GDM1 (cell line): Measurements from ENCODE around the gene C1orf52.

ENCODE experiments used
- DNase-seq: peaks from one replicate; lab custom pipeline; 2025; lab: John Stamatoyannopoulos, UW

C1orf52 gene

GRCh38 chr1:85230305-85230977 lies 29.0 kb downstream of the C1orf52 start:
- no peak for DNase-seq

DNA sequence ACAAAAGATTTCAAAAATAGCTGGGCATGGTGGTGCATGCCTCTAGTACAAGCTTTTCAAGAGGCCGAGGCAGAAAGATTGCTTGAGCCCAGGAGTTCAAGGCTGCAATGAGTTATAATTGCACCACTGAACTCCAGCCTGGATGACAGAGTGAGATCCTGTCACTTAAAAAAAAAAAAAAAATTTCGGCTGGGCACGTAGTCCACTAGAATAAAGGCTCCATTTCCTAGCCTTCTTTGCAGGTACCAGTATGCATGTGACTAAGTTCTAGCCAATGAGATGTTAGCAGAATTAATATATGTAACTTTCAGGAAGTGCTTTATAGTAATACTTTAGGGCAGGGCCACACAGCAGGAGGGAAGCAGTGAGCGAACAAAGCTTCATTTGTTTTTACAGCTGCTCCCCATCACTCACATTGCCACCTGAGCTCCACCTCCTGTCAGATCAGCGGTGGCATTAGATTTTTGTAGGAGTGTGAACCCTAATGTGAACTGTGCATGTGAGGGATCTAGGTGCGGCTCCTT lies 29.8 kb downstream of the C1orf52 start:
- DNase-seq: no peak

GRCh38 chr1:85228972-85229371 lies 30.5 kb downstream of the C1orf52 start:
- DNase-seq: no peak

- no peak for DNase-seq
Observed at GRCh38 chr1:85225624-85226380, 33.7 kb downstream of the C1orf52 start.

GRCh38 chr1:85224734-85225623 lies 34.5 kb downstream of the C1orf52 start:
- DNase-seq: no peak

DNA sequence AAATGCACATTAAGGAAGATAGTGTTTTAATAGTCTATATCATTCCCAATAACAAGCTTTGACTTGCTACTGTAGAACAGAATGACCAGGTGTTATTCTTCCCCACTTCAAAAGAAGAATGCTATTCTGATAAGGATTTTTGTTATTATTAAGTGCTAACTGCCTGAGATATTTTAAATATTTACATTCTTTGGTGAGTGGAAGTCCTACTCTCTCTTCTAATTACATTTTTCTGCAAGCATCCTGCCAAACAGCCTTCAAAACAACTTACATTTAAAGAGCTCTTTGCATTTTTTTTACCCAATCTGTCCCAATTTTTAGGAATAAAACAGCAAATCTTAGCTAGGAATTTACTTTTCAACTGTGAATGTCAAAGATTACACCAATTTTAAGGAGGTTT lies 35.2 kb downstream of the C1orf52 start:
- no peak for DNase-seq

DNA sequence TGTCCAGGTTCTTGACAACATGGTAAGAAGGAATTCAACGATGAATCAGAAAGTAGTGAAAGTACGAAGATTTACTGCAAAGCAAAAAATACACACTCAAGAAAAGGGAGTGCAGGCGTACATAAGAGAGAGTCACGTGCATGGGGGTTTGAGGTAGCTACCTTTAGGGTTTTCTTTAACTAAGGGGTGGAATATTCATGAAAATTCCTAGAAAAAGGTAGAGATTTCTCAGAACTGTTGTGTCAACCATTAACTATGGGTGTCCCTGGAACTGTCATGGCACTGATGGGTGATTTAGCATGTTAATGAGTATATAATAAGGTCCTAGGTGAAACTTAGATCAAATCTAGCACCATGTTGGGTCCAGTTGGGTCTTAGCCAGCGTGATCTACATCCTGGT lies 36.1 kb downstream of the C1orf52 start:
- no peak for DNase-seq

GRCh38 chr1:85220756-85221201 lies 38.7 kb downstream of the C1orf52 start:
- DNase-seq: no peak

DNA sequence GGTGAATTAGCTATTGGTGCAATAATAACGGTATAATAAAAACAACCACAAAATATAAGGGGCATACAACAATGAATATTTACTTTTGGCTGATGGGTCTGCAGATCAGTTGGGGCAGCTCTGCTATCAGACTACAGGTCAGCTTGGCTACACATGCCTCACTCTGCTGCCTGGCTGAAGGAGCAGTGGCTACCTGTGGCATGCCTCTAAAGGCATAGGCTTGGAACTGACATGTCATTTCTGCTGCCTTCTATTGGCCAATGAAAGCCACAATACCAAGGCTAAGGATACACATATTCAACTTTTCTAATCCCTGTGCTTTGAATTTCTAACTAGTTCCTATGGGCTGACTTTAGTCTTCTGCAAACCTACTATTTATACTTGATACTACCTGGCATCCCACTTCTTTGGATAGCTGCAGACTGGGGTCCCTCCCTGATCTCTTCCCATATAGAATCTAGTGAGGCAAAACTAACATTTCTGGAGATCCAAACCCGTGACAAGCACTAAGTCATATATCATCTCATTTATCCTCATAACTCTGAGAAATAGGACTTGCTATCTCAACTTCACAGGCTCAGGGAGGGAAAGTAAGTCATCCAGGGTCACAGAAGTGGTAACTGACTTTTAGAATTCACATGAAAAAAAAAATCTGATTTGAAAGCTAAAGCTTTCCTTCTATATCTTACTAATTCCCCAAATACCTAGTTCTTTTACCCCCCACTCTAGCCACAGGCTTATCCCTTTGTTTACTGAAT lies 39.4 kb downstream of the C1orf52 start:
- DNase-seq: no peak

GRCh38 chr1:85216697-85217096 lies 42.8 kb downstream of the C1orf52 start:
- no peak for DNase-seq

- DNase-seq: no peak
Observed at GRCh38 chr1:85214654-85215053, 44.8 kb downstream of the C1orf52 start.

DNA sequence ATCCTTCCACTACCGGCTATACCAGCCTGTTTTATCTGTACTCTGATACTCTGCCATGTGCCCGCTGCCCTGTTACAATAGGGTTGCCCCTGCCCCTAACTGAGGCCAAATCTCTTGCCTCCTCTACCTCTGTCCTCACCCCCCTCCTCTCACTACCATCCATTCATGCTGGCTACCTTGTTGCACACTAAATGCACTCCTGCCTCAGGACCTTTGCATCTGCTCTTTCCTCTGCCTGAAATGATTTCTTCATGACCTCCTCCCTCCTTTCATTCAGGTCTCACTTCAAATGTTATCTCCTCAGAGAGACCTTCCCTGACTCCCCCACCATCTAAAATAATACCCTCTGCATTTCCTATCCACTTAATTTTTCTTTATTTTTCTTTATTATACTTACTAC lies 51.0 kb downstream of the C1orf52 start:
- no peak for DNase-seq

- no peak for DNase-seq
Observed at GRCh38 chr1:85203573-85204171, 55.8 kb downstream of the C1orf52 start.

DNA sequence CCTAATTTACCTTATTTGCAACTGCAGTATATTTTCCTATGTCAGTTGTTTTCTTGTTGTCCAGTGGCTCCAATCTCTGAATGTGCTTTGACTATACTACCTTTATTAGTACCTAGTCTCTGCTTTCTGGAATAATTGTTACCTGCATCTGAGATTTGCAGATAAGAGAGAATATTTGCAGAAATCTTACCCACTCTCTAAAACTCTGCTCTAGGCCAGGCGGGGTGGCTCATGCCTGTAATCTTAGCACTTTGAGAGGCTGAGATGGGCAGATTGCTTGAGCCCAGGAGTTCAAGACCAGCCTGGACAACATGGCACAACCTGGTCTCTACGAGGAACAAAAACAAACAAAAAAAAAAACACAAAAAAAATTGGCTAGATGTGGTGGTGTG lies 56.6 kb downstream of the C1orf52 start:
- no peak for DNase-seq

DNA sequence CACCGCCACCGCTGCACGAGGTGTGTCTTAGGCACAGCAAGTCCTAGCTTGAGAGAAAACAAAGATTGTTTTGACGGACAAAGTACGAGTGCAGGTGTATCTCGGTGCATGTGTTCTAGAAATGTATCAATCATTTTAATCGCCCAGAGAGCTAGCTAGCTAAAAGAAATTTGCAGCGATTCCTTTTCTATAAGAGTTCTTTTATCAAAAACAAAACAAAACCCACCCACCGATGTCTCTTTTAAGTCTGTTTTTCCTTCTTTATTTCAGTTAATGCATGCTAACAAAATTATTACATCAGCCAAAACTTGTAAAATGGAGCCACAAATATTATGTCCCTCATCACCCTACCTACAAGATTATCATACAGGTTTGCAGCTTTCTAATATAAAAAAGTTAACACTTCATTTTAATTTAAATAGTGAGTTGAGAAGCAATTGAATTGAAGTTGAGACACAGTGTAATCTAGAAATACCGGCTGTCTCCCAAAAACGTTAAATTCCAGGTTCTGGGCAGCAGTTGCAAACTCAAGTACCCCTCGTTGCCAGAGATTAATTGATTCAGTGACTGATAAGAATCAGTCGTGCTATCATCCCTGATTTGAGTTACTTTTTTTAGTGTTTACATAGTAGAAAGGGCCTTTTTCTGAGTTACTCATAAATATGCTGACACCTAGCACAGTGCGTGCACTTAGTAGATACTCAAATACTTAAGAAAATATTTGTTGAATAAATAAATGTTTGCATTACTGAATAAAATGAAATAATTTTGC lies 57.2 kb downstream of the C1orf52 start:
- no peak for DNase-seq

GRCh38 chr1:85201340-85202091 lies 57.9 kb downstream of the C1orf52 start:
- DNase-seq: no peak

DNA sequence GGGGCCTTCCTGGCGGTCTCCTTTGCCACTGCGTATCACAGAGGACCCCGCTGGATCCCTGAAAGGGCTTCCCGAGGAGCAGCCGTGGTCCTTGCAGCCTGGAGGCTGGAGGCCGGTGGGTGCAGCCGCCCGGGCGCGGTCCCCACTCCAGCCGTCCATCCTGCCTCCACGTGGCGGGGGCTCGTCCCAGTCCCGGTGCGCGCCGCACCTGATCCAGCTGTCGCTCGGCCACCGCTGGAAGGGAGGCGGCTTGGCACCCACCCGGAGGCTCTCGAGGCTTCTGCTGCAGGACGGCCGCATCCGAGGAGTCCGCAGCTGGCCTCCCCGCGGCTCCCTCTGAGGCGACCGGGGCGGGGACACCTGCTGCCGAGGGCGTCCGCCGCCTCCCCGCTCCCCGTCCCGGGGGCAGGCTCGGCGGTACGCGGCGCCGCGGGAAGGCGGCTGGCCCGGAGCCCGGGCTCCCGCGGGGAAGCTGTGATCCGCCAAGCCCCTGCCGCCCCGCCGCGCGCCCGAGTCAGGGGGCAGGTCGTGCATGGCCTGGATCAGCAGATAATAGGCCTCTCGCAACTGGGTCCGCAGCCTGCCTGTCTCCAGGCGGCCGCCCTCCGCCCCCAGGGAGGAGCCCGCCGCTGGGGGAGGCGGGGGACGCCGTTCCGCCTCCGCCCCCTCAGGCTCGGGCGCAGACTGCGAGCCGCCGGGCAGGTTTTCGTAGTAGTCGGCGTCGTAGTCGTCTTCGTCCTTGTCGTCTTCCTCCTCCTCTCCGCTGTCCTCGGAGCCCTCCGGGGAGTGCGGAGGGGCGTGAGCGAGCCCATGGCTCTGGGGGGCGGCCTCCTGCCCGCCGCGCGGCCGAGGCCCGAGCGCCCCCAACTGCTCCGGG lies 58.8 kb downstream of the C1orf52 start, which contains the start of gene SYDE2:
TSS of gene SYDE2 (minus strand) at position 554 of the 877 bp plus-strand sequence. CDS start at position 534, 20 bp downstream.
- no peak for DNase-seq
